Trophoblast cell (in vitro differentiated cells and primary cell): Measurements from ENCODE around the gene CPLX4.

Source experiments
- DNase-seq, 2 donors: peaks; one replicate each; pipeline ENCODE4 v3.0.0-alpha.2; 2016
- H2AFZ ChIP-seq: 2 replicates; pipeline ENCODE4 v1.6.1; 2013; ENCODE audit warnings: low read length, moderate library complexity, mild to moderate bottlenecking; ENCODE audit not compliant: insufficient read depth, poor library complexity
- H2AK5ac ChIP-seq: 2 replicates; pipeline ENCODE4 v1.6.1; 2013; ENCODE audit warnings: mild to moderate bottlenecking, low read length
- H2BK120ac ChIP-seq: 2 replicates; pipeline ENCODE4 v1.6.1; 2013; ENCODE audit warnings: low read length, mild to moderate bottlenecking, moderate library complexity; ENCODE audit not compliant: insufficient read depth, poor library complexity
- H2BK12ac ChIP-seq: 2 replicates; pipeline ENCODE4 v1.6.1; 2013; ENCODE audit warnings: mild to moderate bottlenecking, low read length, moderate library complexity
- H2BK5ac ChIP-seq: 2 replicates; pipeline ENCODE4 v1.6.1; 2013; ENCODE audit warnings: low read length, low read depth, moderate library complexity, mild to moderate bottlenecking; ENCODE audit not compliant: poor library complexity
- H3K14ac ChIP-seq: 2 replicates; pipeline ENCODE4 v1.6.1; 2013; ENCODE audit warnings: mild to moderate bottlenecking, low read length
- H3K18ac ChIP-seq: 2 replicates; pipeline ENCODE4 v1.6.1; 2013; ENCODE audit warnings: mild to moderate bottlenecking, low read length
- H3K23ac ChIP-seq: 2 replicates; pipeline ENCODE4 v1.6.1; 2013; ENCODE audit warnings: low read length
- H3K27ac ChIP-seq: 2 replicates; pipeline ENCODE4 v1.5.1; 2013; ENCODE audit warnings: low read depth, mild to moderate bottlenecking, inconsistent platforms, low read length, moderate library complexity
- H3K27me3 ChIP-seq: 2 replicates; pipeline ENCODE4 v1.6.1; 2013; ENCODE audit warnings: inconsistent platforms, mild to moderate bottlenecking, low read length, moderate library complexity; ENCODE audit not compliant: insufficient read depth
- H3K36me3 ChIP-seq, 2 experiments: 1 replicate in 1 of 2; 2 replicates in 1 of 2; pipeline ENCODE4 v1.6.1; 2013; ENCODE audit warnings: low read length in 2 of 2, mild to moderate bottlenecking in 2 of 2, moderate library complexity in 1 of 2; ENCODE audit not compliant: insufficient read depth in 2 of 2, control insufficient read depth in 1 of 2
- H3K4ac ChIP-seq: 2 replicates; pipeline ENCODE4 v1.6.1; 2013; ENCODE audit warnings: low read depth, mild to moderate bottlenecking, low read length, moderate library complexity
- H3K4me1 ChIP-seq, 2 experiments: 1 replicate in 1 of 2; 2 replicates in 1 of 2; pipeline ENCODE4 v1.6.1; 2013; ENCODE audit warnings: low read length in 2 of 2, mild to moderate bottlenecking in 2 of 2, moderate library complexity in 1 of 2; ENCODE audit not compliant: insufficient read depth in 2 of 2, control insufficient read depth in 1 of 2
- H3K4me2 ChIP-seq: 2 replicates; pipeline ENCODE4 v1.6.1; 2013; ENCODE audit warnings: inconsistent platforms, mild to moderate bottlenecking, low read length, moderate library complexity
- H3K4me3 ChIP-seq: 2 replicates; pipeline ENCODE4 v1.5.1; 2013; ENCODE audit warnings: mild to moderate bottlenecking, low read depth, low read length, inconsistent platforms
- H3K79me1 ChIP-seq: one replicate; pipeline ENCODE4 v1.6.1; 2013; ENCODE audit warnings: low read length
- H3K79me2 ChIP-seq: 2 replicates; pipeline ENCODE4 v1.6.1; 2013; ENCODE audit warnings: low read length, mild to moderate bottlenecking; ENCODE audit not compliant: control insufficient read depth, insufficient read depth, poor library complexity
- H3K9ac ChIP-seq: 2 replicates; pipeline ENCODE4 v1.6.1; 2013; ENCODE audit warnings: mild to moderate bottlenecking, low read length
- H3K9me3 ChIP-seq: 2 replicates; pipeline ENCODE4 v1.6.1; 2013; ENCODE audit warnings: low read depth, mild to moderate bottlenecking, control low read depth, inconsistent platforms, low read length; ENCODE audit not compliant: insufficient read depth
- H4K12ac ChIP-seq: 2 replicates; pipeline ENCODE4 v1.6.1; 2013; ENCODE audit warnings: low read depth, mild to moderate bottlenecking, low read length, moderate library complexity
- H4K8ac ChIP-seq: 2 replicates; pipeline ENCODE4 v1.6.1; 2013; ENCODE audit warnings: low read depth, mild to moderate bottlenecking, low read length, moderate library complexity
- H4K91ac ChIP-seq: one replicate; pipeline ENCODE4 v1.6.1; 2013; ENCODE audit warnings: low read depth, mild to moderate bottlenecking, low read length, moderate library complexity
- WGBS: extraction: QIAGEN DNeasy Blood & Tissue Kit; methylation state at CpG from one replicate; pipeline ENCODE4 v1.1.7; 2013; ENCODE audit warnings: missing lambda C conversion rate; ENCODE audit not compliant: insufficient read length, insufficient coverage; ENCODE audit errors: extremely low coverage; 5-methylcytosine and 5-hydroxymethylcytosine counted together

CPLX4 gene

GRCh38 chr18:59358414-59358711, 39.9 kb upstream of the CPLX4 start:
- H3K27me3 ChIP-seq = no peaks in the 10 kb centered on the region
- H3K4me2 ChIP-seq = peak overlapping the region; percentile 64

GRCh38 chr18:59357928-59358327, 39.5 kb upstream of the CPLX4 start:
- Histone ChIP-seq H4K91ac (no peak overlapping the region), H4K8ac (no peak overlapping the region), H2AK5ac (no peak overlapping the region), H2BK12ac (no peak overlapping the region), H3K79me2 (peaks cover 5% of the 10 kb centered on the region), H2BK5ac (no peak overlapping the region), H3K4ac (peak overlapping the region; percentile 89), H2AFZ (no peak overlapping the region), H3K23ac (no peak overlapping the region), H3K27ac (no peak overlapping the region), H4K12ac (no peak overlapping the region), H3K9ac (no peak overlapping the region), H2BK120ac (no peak overlapping the region), H3K18ac (no peak overlapping the region), H3K4me1 (peaks cover 0 to 1% of the 10 kb centered on the region in 2 experiments), H3K4me2 (peak overlapping the region; percentile 40), H3K27me3 (no peaks in the 10 kb centered on the region), H3K9me3 (no peaks in the 10 kb centered on the region), H3K79me1 (peaks cover 5% of the 10 kb centered on the region), H3K4me3 (no peak overlapping the region), H3K14ac (no peak overlapping the region), H3K36me3 (peaks cover 0 to 9% of the 10 kb centered on the region in 2 experiments)
- peak; percentile 36 to 71 for DNase-seq
- WGBS = no CpG with 5 or more reads among the region's 4 CpGs

More at GRCh38 chr18:59358414-59358711, 39.9 kb upstream of the CPLX4 start:
- Histone ChIP-seq H2AK5ac (no peak overlapping the region), H3K14ac (peak overlapping the region; percentile 97), H3K36me3 (peaks cover 0 to 6% of the 10 kb centered on the region in 2 experiments), H4K12ac (no peak overlapping the region), H3K79me2 (peaks cover 5% of the 10 kb centered on the region), H2AFZ (no peak overlapping the region), H3K18ac (peak overlapping the region; percentile 84), H3K79me1 (peaks cover 5% of the 10 kb centered on the region), H4K91ac (peak overlapping the region; percentile 92), H3K4me1 (peaks cover 0 to 1% of the 10 kb centered on the region in 2 experiments), H4K8ac (no peak overlapping the region), H3K23ac (no peak overlapping the region), H3K4ac (peak overlapping the region; percentile 60), H3K9me3 (no peaks in the 10 kb centered on the region), H3K9ac (peak overlapping the region; percentile 21), H2BK120ac (peak overlapping the region; percentile 92), H3K4me3 (peak overlapping the region; percentile 100), H2BK12ac (no peak overlapping the region), H3K27ac (peak overlapping the region; percentile 36), H2BK5ac (no peak overlapping the region)
- WGBS = no CpG with 5 or more reads among the region's 8 CpGs
- peak in 1 of 2 donors; percentile 53 for DNase-seq

GRCh38 chr18:59354731-59355130, 36.3 kb upstream of the CPLX4 start:
- H3K14ac ChIP-seq = no peak overlapping the region
- no peak overlapping the region for H4K12ac ChIP-seq
- DNase-seq = no peak
- H3K79me1 ChIP-seq = peaks cover 5% of the 10 kb centered on the region
- H4K91ac ChIP-seq = no peak overlapping the region
- no peak overlapping the region for H2BK120ac ChIP-seq
- H3K4me2 ChIP-seq = no peak overlapping the region
- WGBS = no CpG with 5 or more reads among the region's 2 CpGs
- no peak overlapping the region for H2AK5ac ChIP-seq
- H3K23ac ChIP-seq = no peak overlapping the region
- no peak overlapping the region for H2AFZ ChIP-seq
- H3K9ac ChIP-seq = no peak overlapping the region
- no peak overlapping the region for H2BK12ac ChIP-seq
- H3K4me3 ChIP-seq = no peak overlapping the region
- no peak overlapping the region for H3K18ac ChIP-seq
- H3K9me3 ChIP-seq = no peaks in the 10 kb centered on the region
- peaks cover 5% of the 10 kb centered on the region for H3K79me2 ChIP-seq
- no peak overlapping the region for H3K27ac ChIP-seq
- no peak overlapping the region for H3K4ac ChIP-seq
- H3K36me3 ChIP-seq = peaks cover 6 to 21% of the 10 kb centered on the region in 2 experiments
- no peak overlapping the region for H4K8ac ChIP-seq
- peaks cover 0 to 1% of the 10 kb centered on the region in 2 experiments for H3K4me1 ChIP-seq
- H2BK5ac ChIP-seq = no peak overlapping the region
- H3K27me3 ChIP-seq = no peaks in the 10 kb centered on the region

- no peak overlapping the region for H4K12ac ChIP-seq
- no peak overlapping the region for H2AFZ ChIP-seq
- H2BK5ac ChIP-seq = no peak overlapping the region
- no peak overlapping the region for H3K4me2 ChIP-seq
- peaks cover 6 to 24% of the 10 kb centered on the region in 2 experiments for H3K36me3 ChIP-seq
- no peak overlapping the region for H3K23ac ChIP-seq
- H3K79me2 ChIP-seq = no peaks in the 10 kb centered on the region
- peaks cover 0 to 1% of the 10 kb centered on the region in 2 experiments for H3K4me1 ChIP-seq
- no peak overlapping the region for H3K4ac ChIP-seq
- H3K27ac ChIP-seq = no peak overlapping the region
- no peak overlapping the region for H3K14ac ChIP-seq
- no peaks in the 10 kb centered on the region for H3K79me1 ChIP-seq
- no peak overlapping the region for H2BK12ac ChIP-seq
- H3K27me3 ChIP-seq = no peaks in the 10 kb centered on the region
- H3K9ac ChIP-seq = no peak overlapping the region
- H3K9me3 ChIP-seq = no peaks in the 10 kb centered on the region
- H4K8ac ChIP-seq = no peak overlapping the region
- no peak for DNase-seq
- no peak overlapping the region for H3K4me3 ChIP-seq
- no peak overlapping the region for H2BK120ac ChIP-seq
- no peak overlapping the region for H3K18ac ChIP-seq
- no CpG with 5 or more reads among the region's 4 CpGs for WGBS
- H2AK5ac ChIP-seq = no peak overlapping the region
- no peak overlapping the region for H4K91ac ChIP-seq
Measured at GRCh38 chr18:59353079-59353680, 34.7 kb upstream of the CPLX4 start.
